ENCODE results near the gene FGFBP3.

The FGFBP3 gene

DNA sequence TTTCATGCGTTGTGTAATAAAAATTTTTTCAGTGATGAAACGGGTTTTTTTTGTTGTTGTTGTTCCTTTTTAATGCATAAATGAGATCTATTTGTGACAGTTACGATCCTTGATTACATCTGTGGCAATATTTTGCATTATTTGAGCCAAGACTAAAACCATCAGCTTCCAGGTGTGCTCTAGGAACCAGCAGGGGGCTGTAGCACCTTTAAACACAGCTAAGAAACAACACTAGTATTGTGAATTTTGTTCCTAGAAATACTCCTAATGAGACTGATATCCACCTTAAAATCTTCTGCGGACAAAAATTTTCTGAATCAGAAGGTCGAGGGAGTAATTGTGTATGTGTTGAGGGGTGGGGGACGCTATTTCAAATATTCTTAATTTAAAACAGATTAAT lies 52.6 kb downstream of the FGFBP3 start:
- no peak for DNase-seq (ENCODE audit: low read depth, low spot score)
